Natural killer cell (primary cell): ENCODE results near the gene SH3BP4. TPM values are rescaled to one million over a fixed set of nuclear protein-coding genes. Genes with fewer than 3 reads are reported as not detected.

Experiments used
- ATAC-seq, 3 donors: fragments of 150-1000 bp in 2 of 3; fragments of 200-7000 bp in 1 of 3; cut with Tn5 transposase; 1 replicate in 1 of 3; 2 replicates in 2 of 3; pipeline ENCODE4 v1.10.0; 2021; ENCODE audit warnings: mild to moderate bottlenecking in 2 of 3, moderate library complexity in 2 of 3
- DNase-seq, 2 donors: peaks; one replicate each; pipeline versions ENCODE4 v3.0.0 to v3.0.0-alpha.2; 2013 to 2021; ENCODE audit warnings: mixed read lengths in 1 of 2
- H3K27ac ChIP-seq: one replicate; pipeline ENCODE4 v1.5.1; 2013; ENCODE audit warnings: mild to moderate bottlenecking, low read length
- H3K27me3 ChIP-seq: one replicate; pipeline ENCODE4 v1.6.1; 2013; ENCODE audit warnings: low read length; ENCODE audit not compliant: control insufficient read depth, insufficient read depth
- H3K36me3 ChIP-seq: one replicate; pipeline ENCODE4 v1.6.1; 2013; ENCODE audit warnings: low read length; ENCODE audit not compliant: control insufficient read depth, insufficient read depth
- H3K4me1 ChIP-seq: one replicate; pipeline ENCODE4 v1.6.1; 2013; ENCODE audit warnings: low read length; ENCODE audit not compliant: control insufficient read depth, insufficient read depth
- H3K4me3 ChIP-seq: one replicate; pipeline ENCODE4 v1.5.1; 2013; ENCODE audit warnings: low read length
- H3K9me3 ChIP-seq: one replicate; pipeline ENCODE4 v1.6.1; 2013; ENCODE audit warnings: low read length; ENCODE audit not compliant: control insufficient read depth, insufficient read depth
- H3K27ac Mint-ChIP-seq, 2 donors: one replicate each; pipeline ENCODE4 v1.8.0; 2022; ENCODE audit warnings: mild to moderate bottlenecking in 2 of 2, mixed read lengths in 2 of 2, moderate library complexity in 1 of 2
- H3K27me3 Mint-ChIP-seq, 2 donors: one replicate each; pipeline ENCODE4 v1.8.0; 2022; ENCODE audit warnings: low read depth in 2 of 2, mixed read lengths in 2 of 2
- H3K36me3 Mint-ChIP-seq: one replicate; pipeline ENCODE4 v1.8.0; 2022; ENCODE audit warnings: mixed read lengths
- H3K4me1 Mint-ChIP-seq, 2 donors: one replicate each; pipeline ENCODE4 v1.8.0; 2022; ENCODE audit warnings: mixed read lengths in 2 of 2
- H3K4me3 Mint-ChIP-seq: one replicate; pipeline ENCODE4 v1.8.0; 2022; ENCODE audit warnings: mild to moderate bottlenecking, moderate library complexity, mixed read lengths
- H3K9me3 Mint-ChIP-seq, 2 donors: one replicate each; pipeline ENCODE4 v1.8.0; 2022; ENCODE audit warnings: mixed read lengths in 2 of 2
- CTCF ChIP-seq: fragments of 200-600 bp; IDR thresholded peaks from one replicate; pipeline ENCODE4 v1.8.0; 2022; ENCODE audit warnings: antibody characterized with exemption
- WGBS: methylation state at CpG from one replicate; pipeline ENCODE4 v1.1.7; 2013; ENCODE audit warnings: missing lambda C conversion rate; ENCODE audit not compliant: insufficient coverage; 5-methylcytosine and 5-hydroxymethylcytosine counted together
- intact Hi-C: fragments of 100-400 bp; cut with micrococcal nuclease; formaldehyde crosslinking; loops from one replicate; pipeline ENCODE4 v1.14.2; 2022
- total RNA-seq, 4 donors: library from RNA; stranded (reverse); fragments of 120-200 nt in 1 of 4; gene quantifications; one replicate each; pipeline versions ENCODE4 v1.2.3 to v1.2.4, GENCODE V29; 2013 to 2022

The SH3BP4 gene
- total RNA-seq, 3 donors from 2014 or later (not counting 1 experiment from before 2014, with no cell fraction given) = 0.39 to 2.6 (median 1.0) TPM

DNA sequence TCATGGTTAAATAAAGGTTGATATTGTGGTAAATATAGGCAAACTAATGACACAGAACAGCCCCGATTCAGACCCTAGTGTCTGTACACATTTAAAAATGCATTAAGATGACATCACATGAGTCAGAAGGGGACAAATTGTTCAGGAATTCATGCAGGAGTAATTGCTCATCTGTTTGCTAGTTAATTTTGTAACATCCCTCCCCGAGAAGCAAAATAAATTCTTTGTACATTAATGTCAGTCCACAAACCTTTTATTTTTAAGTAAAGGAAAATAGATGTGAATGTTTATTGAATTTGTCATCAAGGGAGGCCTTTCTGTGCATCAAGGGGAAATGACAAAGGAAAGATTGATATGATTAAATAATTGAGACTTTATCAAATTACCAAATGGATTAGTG is 69.9 kb downstream of the SH3BP4 start:
- no peaks in the 10 kb centered on the region for H3K9me3 ChIP-seq
- no peaks in the 10 kb centered on the region for H3K27me3 Mint-ChIP-seq
- H3K4me1 Mint-ChIP-seq = no peaks in the 10 kb centered on the region
- H3K27me3 ChIP-seq = no peaks in the 10 kb centered on the region
- ATAC-seq = no peak
- no peak for DNase-seq
- no peak for TF ChIP-seq CTCF
- H3K36me3 ChIP-seq = no peaks in the 10 kb centered on the region
- no peak overlapping the region for H3K27ac Mint-ChIP-seq
- H3K4me3 Mint-ChIP-seq = no peak overlapping the region
- H3K9me3 Mint-ChIP-seq = no peaks in the 10 kb centered on the region
- no peak overlapping the region for H3K27ac ChIP-seq
- H3K36me3 Mint-ChIP-seq = no peaks in the 10 kb centered on the region
- H3K4me1 ChIP-seq = no peaks in the 10 kb centered on the region
- intact Hi-C loops = no loop called here
- WGBS = 92% methylated on average over 1 of the region's 2 CpGs
- H3K4me3 ChIP-seq = no peak overlapping the region

DNA sequence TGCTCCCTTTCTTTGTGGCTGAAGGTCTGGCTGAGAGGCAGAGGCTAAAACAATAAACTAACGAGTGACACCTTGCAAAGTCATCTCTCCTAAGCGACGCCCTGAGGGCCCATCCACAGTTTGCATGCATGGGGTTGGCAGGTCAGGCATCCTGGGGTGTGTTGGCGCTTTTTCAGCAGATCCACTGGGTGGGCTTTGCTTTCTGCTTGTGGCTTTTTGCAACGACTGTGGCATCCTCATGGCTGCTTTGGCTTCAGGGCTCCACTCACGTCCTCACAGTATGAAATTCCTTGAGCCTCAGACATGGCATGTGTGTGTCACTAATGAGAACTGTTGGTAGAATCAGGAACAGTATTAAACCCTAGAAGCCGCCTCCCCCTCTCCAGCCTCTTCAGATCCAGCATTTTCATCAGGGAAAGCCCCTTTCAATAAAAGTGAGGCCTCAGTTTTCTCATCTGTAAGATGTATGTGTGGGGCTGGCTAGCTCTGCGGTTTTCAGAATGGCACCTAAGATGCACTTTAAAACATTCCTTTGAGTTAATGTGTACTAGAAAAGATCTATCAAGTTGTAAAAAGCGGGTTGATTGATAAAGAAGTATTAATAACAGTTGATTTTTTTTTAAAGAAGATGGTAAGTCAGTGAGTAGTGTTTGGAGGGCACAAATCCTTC is 72.5 kb downstream of the SH3BP4 start:
- no peak overlapping the region for H3K27ac ChIP-seq
- no peaks in the 10 kb centered on the region for H3K36me3 Mint-ChIP-seq
- DNase-seq = no peak
- no peaks in the 10 kb centered on the region for H3K27me3 Mint-ChIP-seq
- no peak overlapping the region for H3K4me3 ChIP-seq
- H3K9me3 ChIP-seq = no peaks in the 10 kb centered on the region
- no peak for ATAC-seq
- H3K36me3 ChIP-seq = no peaks in the 10 kb centered on the region
- H3K4me3 Mint-ChIP-seq = no peak overlapping the region
- H3K4me1 ChIP-seq = no peaks in the 10 kb centered on the region
- intact Hi-C loops = no loop called here
- TF ChIP-seq CTCF = no peak
- WGBS = 71% methylated on average over 8 of the region's 9 CpGs
- no peaks in the 10 kb centered on the region for H3K27me3 ChIP-seq
- H3K27ac Mint-ChIP-seq = no peak overlapping the region
- H3K4me1 Mint-ChIP-seq = no peaks in the 10 kb centered on the region
- no peaks in the 10 kb centered on the region for H3K9me3 Mint-ChIP-seq

- no peak for TF ChIP-seq CTCF
- no peak overlapping the region for H3K27ac ChIP-seq
- H3K27me3 ChIP-seq = no peaks in the 10 kb centered on the region
- no peaks in the 10 kb centered on the region for H3K4me1 ChIP-seq
- no peaks in the 10 kb centered on the region for H3K9me3 ChIP-seq
- intact Hi-C loops = no loop called here
- Mint-ChIP-seq H3K9me3 (no peaks in the 10 kb centered on the region), H3K27me3 (no peaks in the 10 kb centered on the region), H3K36me3 (no peaks in the 10 kb centered on the region), H3K4me3 (no peak overlapping the region), H3K27ac (no peak overlapping the region), H3K4me1 (no peaks in the 10 kb centered on the region)
- no peaks in the 10 kb centered on the region for H3K36me3 ChIP-seq
- no peak overlapping the region for H3K4me3 ChIP-seq
- 85% methylated on average over 16 of the region's 20 CpGs for WGBS
- DNase-seq (no peak), ATAC-seq (no peak)
Measured at GRCh38 chr2:235024931-235025773, 73.3 kb downstream of the SH3BP4 start.
